ENCODE measurements around the gene ESPL1. TPM values are rescaled to one million over a fixed set of nuclear protein-coding genes. Genes with fewer than 3 reads are reported as not detected.

ESPL1 gene
- polyA plus RNA-seq, 3 donors = 0.79 TPM; not detected in 2

DNA sequence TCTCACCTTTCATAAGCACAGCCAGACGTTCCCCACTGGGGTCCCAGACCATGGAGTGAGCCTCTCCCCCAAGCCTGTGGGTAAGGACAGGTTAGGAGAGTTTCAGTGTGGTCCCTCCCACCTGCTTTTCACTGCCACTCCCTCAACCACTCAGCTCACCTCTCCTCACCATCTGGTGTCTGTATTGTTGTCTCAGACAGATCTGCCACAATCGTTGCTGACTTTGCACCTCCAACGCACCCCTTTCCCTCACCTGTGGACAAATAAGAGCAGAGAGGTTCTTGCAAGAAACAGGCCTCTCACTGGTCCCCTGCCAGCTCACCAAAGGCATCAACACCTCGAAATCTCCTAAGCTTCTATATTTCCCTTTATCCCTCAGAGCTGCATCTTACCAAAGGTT, 40.2 kb downstream of the ESPL1 start:
- TF ChIP-seq, protein P1, sequence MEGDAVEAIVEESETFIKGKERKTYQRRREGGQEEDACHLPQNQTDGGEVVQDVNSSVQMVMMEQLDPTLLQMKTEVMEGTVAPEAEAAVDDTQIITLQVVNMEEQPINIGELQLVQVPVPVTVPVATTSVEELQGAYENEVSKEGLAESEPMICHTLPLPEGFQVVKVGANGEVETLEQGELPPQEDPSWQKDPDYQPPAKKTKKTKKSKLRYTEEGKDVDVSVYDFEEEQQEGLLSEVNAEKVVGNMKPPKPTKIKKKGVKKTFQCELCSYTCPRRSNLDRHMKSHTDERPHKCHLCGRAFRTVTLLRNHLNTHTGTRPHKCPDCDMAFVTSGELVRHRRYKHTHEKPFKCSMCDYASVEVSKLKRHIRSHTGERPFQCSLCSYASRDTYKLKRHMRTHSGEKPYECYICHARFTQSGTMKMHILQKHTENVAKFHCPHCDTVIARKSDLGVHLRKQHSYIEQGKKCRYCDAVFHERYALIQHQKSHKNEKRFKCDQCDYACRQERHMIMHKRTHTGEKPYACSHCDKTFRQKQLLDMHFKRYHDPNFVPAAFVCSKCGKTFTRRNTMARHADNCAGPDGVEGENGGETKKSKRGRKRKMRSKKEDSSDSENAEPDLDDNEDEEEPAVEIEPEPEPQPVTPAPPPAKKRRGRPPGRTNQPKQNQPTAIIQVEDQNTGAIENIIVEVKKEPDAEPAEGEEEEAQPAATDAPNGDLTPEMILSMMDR (IDR thresholded peaks at IDR 0.05) = no peak

DNA sequence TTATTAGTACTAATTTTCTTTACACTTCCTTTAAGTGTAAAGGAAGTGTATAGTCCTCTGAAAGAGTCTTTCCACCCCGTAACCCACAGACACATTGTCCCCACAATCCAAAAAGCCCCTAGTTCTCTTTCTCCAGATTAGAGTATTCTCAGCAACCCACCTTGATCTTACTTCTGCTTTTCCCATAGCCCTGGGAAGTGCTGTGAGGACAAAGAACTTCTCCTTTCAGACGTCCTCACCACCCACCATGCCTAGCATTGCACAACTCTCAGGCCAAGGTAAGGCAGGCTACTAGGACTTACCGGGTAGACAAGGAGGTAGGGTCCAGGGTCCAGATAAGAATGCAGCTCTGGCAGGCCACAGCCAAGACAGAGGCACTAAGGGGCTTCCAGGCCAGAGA, 45.9 kb downstream of the ESPL1 start:
- Histone ChIP-seq H3K27me3 (ENCODE audit: control insufficient read depth in 2 of 2, insufficient read depth in 2 of 2, low read length in 2 of 2) (no peaks in the 10 kb centered on the region), H3K4me1 (ENCODE audit: control insufficient read depth in 1 of 2, insufficient read depth in 2 of 2, low read length in 2 of 2) (peaks cover 0 to 5% of the 10 kb centered on the region in 2 donors), H3K4me3 (replicated peaks in 1 of 3; ENCODE audit: low read depth in 2 of 3, low read length in 3 of 3) (no peak overlapping the region), H3K4me2 (replicated peaks; ENCODE audit: extremely low read depth, low read length, poor library complexity, severe bottlenecking) (no peak overlapping the region), H3K79me2 (ENCODE audit: insufficient read depth, low read length) (no peaks in the 10 kb centered on the region), H3K9ac (ENCODE audit: insufficient read depth, low read length, poor library complexity, severe bottlenecking) (no peak overlapping the region), H4K20me1 (ENCODE audit: insufficient read depth, low read length) (no peaks in the 10 kb centered on the region), H3K9me3 (replicated peaks in 1 of 2; ENCODE audit: control insufficient read depth in 1 of 2, insufficient read depth in 1 of 2, low read length in 2 of 2) (no peaks in the 10 kb centered on the region), H3K27ac (ENCODE audit: low read depth in 1 of 2, low read length in 2 of 2) (peak overlapping the region in 1 of 2 donors; percentile 42), H2AFZ (ENCODE audit: insufficient read depth, low read depth, low read length, poor library complexity, severe bottlenecking) (no peak overlapping the region), H3K36me3 (replicated peaks in 1 of 2; ENCODE audit: control insufficient read depth in 1 of 2, insufficient read depth in 2 of 2, low read length in 2 of 2) (peaks cover 48 to 75% of the 10 kb centered on the region in 2 donors)
- intact Hi-C loops (cut with micrococcal nuclease) = no loop called here
- peaks cover 56 to 87% of the 10 kb centered on the region in 2 donors for H3K36me3 Mint-ChIP-seq
- TF ChIP-seq, protein P1 (IDR thresholded peaks at IDR 0.05) = no peak
- peaks cover 0 to 2% (median 0%) of the 10 kb centered on the region in 3 donors for H3K27me3 Mint-ChIP-seq (ENCODE audit: low read depth in 3 of 3)
- H3K27ac Mint-ChIP-seq = peak overlapping the region in 4 of 7 donors; percentile 3 to 76 (median 64)
- no peak overlapping the region for H3K4me3 Mint-ChIP-seq
- DNase-seq = peak in 1 of 3 donors; percentile 33
- peaks cover 6% of the 10 kb centered on the region for H3K4me1 Mint-ChIP-seq
- peaks cover 0 to 2% (median 0%) of the 10 kb centered on the region in 7 donors for H3K9me3 Mint-ChIP-seq
- 0% methylated on average over 1 of the region's 3 CpGs for WGBS (ENCODE audit: insufficient coverage)

More for the DNA sequence above, 40.2 kb downstream of the ESPL1 start:
- Mint-ChIP-seq H3K9me3 (peaks cover 0 to 1% (median 0%) of the 10 kb centered on the region in 7 donors), H3K4me3 (no peak overlapping the region), H3K27me3 (ENCODE audit: low read depth in 3 of 3) (peaks cover 0 to 1% (median 0%) of the 10 kb centered on the region in 3 donors), H3K4me1 (peaks cover 6% of the 10 kb centered on the region), H3K27ac (peak overlapping the region in 4 of 7 donors; percentile 4 to 79 (median 58)), H3K36me3 (peaks cover 64 to 89% of the 10 kb centered on the region in 2 donors)
- intact Hi-C loops (cut with micrococcal nuclease) = no loop called here
- Histone ChIP-seq H3K9ac (ENCODE audit: insufficient read depth, low read length, poor library complexity, severe bottlenecking) (no peak overlapping the region), H3K79me2 (ENCODE audit: insufficient read depth, low read length) (no peaks in the 10 kb centered on the region), H3K27ac (ENCODE audit: low read depth in 1 of 2, low read length in 2 of 2) (no peak overlapping the region), H3K4me1 (ENCODE audit: control insufficient read depth in 1 of 2, insufficient read depth in 2 of 2, low read length in 2 of 2) (no peaks in the 10 kb centered on the region), H4K20me1 (ENCODE audit: insufficient read depth, low read length) (no peaks in the 10 kb centered on the region), H3K9me3 (replicated peaks in 1 of 2; ENCODE audit: control insufficient read depth in 1 of 2, insufficient read depth in 1 of 2, low read length in 2 of 2) (no peaks in the 10 kb centered on the region), H3K4me3 (replicated peaks in 1 of 3; ENCODE audit: low read depth in 2 of 3, low read length in 3 of 3) (no peak overlapping the region), H3K4me2 (replicated peaks; ENCODE audit: extremely low read depth, low read length, poor library complexity, severe bottlenecking) (no peak overlapping the region), H3K36me3 (replicated peaks in 1 of 2; ENCODE audit: control insufficient read depth in 1 of 2, insufficient read depth in 2 of 2, low read length in 2 of 2) (peaks cover 61 to 76% of the 10 kb centered on the region in 2 donors), H3K27me3 (ENCODE audit: control insufficient read depth in 2 of 2, insufficient read depth in 2 of 2, low read length in 2 of 2) (no peaks in the 10 kb centered on the region), H2AFZ (ENCODE audit: insufficient read depth, low read depth, low read length, poor library complexity, severe bottlenecking) (no peak overlapping the region)
- DNase-seq = no peak
- 100% methylated on average over 1 of the region's 4 CpGs for WGBS (ENCODE audit: insufficient coverage)
